ENCODE data around the gene FOXR1.
"Not testable (repeated sequence)": the region's sequence is repeated elsewhere in the genome, so short reads cannot be mapped to it uniquely, and the experiment has no call there.

The FOXR1 gene

GRCh38 chr11:118948000-118948399 lies 23.6 kb upstream of the FOXR1 start:
- DNase-seq, result no peak

DNA sequence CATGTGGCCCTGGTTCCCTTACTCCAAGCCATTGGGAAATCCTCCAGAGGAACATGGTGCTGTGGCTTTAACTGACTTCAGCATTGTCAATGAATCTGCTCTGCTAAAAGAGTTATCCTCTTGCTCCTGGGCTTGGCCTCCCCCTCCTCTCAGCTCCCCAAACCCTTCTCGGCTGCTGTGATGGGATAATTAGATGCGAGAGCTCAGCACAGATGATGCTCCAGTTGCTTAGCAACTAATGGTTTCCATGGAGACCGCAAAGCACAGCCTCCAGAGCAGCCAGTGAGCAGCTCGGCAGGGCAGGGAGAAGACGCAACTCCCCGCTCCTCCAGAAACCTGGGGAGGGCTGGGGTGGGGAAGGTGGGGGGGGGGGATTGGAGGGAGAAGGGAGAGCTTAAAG lies 18.3 kb upstream of the FOXR1 start:
- DNase-seq, result no peak

DNA sequence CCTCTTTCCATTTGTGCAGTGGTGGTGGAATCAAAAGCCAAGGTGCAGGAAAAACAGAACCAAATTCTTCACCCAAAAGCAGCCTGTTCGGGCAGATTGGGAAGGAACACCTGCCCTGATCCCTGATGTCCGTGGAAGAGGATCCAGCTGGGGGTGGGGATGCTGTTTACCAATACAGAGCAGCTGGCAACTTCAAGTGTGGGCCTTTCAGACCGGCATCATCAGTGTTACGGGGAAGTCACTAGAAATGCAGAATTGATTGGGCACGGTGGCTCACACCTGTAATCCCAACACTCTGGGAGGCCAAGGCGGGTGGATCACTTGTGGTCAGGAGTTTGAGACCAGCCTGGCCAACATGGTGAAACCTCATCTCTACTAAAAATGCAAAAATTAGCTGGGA lies 17.6 kb upstream of the FOXR1 start:
- DNase-seq, result not testable (repeated sequence)

DNA sequence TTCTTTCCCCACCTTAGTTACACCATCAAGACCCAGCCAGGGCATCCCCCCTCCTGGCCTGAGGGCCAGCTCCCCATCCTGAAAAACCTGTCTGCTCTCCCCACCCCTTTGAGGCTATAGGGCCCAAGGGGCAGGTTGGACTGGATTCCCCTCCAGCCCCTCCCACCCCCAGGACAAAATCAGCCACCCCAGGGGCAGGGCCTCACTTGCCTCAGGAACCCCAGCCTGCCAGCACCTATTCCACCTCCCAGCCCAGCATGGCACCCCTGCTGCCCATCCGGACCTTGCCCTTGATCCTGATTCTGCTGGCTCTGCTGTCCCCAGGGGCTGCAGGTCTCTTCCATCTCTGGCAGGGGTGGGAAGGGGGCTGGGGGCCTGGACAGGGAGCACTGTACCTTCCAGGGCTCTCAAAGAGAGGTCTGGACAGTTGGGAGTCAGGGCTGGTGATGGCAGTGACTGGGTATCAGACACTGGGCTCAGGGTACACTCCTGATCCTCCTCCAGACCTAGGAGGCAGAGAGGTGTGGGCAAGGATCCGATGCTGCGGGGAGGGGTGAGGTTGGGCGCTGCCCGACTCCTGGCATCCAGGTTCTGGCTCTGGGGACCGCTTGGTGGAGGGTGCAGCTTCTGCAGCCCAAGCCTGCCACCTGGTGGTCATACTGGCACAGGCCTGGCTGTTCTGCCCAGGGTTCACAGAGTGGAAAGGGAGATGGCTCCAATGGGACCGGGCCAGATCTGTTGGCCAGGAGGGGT lies 15.3 kb upstream of the FOXR1 start, which contains the start of gene UPK2:
Gene UPK2 (plus strand): TSS at position 205 of the 753 bp plus-strand sequence. CDS start 53 bp downstream, at position 258.
- peak; percentile 70 for DNase-seq

DNA sequence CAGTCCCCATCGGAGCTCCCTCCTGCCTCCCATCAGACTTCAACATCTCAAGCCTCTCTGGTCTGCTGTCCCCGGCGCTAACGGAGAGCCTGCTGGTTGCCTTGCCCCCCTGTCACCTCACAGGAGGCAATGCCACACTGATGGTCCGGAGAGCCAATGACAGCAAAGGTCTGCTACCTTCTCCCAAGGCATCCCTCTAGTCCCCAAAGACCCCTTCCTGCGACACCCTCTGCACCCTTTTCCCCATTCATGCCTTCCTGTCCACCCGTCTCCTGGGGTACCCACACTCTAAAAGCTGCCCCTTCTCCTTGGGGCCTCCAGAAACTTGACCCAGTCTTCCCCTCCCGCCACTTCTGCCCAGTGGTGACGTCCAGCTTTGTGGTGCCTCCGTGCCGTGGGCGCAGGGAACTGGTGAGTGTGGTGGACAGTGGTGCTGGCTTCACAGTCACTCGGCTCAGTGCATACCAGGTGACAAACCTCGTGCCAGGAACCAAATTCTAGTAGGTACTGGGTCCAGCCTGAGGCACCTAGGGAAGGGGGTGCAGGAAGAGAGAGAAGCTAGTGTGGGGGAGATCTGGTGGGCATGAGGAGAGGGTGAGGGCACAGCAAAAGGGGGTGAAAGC lies 14.6 kb upstream of the FOXR1 start:
- no peak for DNase-seq

GRCh38 chr11:118957549-118957948 lies 14.0 kb upstream of the FOXR1 start:
- DNase-seq, result no peak

DNA sequence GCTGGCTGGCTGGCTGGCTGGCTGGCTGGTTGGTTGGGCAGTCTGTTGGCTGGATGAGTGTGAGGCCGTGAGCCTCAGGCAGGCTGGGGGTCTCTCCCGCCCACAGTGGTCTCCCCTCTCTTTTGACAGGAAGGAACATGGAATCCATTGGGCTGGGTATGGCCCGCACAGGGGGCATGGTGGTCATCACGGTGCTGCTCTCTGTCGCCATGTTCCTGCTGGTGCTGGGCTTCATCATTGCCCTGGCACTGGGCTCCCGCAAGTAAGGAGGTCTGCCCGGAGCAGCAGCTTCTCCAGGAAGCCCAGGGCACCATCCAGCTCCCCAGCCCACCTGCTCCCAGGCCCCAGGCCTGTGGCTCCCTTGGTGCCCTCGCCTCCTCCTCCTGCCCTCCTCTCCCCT lies 13.6 kb upstream of the FOXR1 start:
- no peak for DNase-seq

DNA sequence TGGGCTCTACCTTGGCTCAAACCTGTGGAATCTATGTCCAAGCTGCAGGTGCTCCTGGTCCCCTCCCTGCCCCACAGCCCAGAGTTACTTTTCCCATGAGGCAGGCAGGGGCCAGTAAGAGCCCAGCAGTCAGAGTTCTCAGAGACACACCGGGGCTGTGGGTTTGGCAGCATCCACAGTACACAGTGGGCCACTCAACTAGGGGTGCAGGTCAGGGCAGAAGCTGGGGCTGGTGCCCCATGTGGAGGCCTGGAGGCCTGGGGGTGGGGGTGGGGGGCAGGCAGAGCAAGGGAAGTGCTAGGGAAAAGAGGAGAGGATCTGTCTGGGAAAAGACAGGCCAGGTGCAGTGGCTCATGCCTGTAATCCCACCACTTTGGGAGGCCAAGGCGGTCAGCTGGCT lies 13.0 kb upstream of the FOXR1 start:
- DNase-seq, result no peak

DNA sequence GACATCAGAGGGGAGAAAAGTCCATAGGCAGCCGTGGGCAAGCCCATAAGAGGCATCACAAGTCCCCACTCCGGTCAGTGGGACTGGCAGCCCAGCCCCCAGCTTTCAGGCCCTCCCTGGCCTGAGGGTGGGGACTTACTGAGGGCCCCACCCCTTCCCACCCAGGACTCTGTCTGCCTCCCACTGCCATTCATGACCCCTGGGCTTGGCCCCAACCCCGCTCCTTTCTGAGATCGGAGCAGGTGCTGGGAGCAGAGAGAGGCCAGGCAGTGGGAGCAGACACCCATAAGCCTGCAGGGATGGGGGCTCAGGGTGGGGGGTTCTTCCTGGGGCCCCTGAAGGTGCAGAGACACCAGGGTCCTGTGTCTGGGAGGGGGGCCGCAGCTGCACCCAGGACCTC lies 10.4 kb upstream of the FOXR1 start:
- no peak for DNase-seq

DNA sequence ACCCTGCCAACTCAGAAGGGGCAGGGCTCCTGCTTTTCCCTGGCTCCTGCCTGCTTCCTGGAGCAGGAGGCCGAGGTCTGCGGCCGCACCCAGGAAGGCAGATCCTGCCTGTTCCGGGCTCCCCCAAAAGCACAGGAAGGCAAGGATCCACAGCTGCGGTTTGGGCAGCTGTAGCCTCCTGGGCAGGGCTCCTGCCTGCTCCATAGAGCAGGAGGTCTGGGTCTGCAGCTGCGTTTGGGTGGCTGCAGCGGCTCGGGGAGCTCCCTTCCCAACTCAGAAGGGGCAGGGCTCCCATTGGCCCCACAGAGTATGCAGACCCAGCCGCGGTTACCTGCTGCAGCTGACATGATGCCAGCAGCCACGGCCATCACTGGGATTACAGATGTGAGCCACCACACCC lies 10.0 kb upstream of the FOXR1 start:
- no peak for DNase-seq

GRCh38 chr11:118969508-118969907 lies 2.1 kb upstream of the FOXR1 start:
- DNase-seq, result not testable (repeated sequence)

DNA sequence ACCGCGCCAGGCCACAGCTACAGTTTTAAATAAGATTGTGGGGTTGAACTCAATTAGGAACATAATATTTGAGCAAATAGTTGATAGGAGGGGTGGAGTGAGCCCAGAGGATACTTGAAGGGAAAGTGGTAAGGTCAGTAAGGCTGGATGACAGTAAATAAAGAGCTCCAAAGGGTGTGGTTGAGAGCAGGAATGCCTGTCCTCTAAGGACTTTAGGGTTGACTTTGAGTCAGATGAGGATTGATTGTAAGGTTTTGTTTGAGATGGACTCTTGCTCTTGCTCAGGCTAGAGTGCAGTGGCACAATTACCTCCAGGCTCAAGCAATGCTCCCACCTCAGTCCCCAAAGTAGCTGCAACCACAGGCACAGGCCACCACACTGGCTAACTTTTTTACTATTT lies 2.4 kb downstream of the FOXR1 start:
- no peak for DNase-seq

GRCh38 chr11:118975771-118976709 lies 4.5 kb downstream of the FOXR1 start:
- no peak for DNase-seq

GRCh38 chr11:118979434-118979833 lies 7.9 kb downstream of the FOXR1 start:
- no peak for DNase-seq

DNA sequence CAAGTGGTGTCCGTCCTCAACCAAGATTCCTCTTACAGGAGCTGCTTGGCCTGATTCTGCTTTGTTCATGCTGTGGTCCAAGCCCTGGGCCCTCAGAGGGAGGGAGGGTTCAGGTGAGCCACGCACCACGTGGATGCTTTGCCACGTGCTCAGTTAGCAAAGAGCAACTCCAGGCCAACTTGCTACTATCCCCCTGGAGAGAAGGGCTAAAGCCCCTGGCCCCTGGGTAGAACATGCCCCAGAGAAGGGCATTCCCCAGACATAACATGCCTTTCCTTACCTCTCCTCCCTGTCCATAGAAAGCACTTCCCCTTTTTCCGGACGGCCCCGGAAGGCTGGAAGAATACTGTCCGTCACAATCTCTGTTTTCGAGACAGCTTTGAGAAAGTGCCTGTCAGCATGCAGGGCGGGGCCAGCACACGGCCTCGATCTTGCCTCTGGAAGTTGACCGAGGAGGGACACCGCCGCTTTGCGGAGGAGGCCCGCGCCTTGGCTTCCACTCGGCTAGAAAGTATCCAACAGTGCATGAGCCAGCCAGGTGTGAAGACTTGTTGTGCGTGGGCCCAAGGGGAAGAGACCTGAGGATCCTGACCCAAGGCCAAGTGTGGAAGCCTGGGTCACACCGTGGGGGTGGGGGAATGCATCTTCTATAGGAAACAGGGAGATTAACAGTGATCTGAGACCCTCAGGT lies 8.8 kb downstream of the FOXR1 start:
- DNase-seq, result no peak

DNA sequence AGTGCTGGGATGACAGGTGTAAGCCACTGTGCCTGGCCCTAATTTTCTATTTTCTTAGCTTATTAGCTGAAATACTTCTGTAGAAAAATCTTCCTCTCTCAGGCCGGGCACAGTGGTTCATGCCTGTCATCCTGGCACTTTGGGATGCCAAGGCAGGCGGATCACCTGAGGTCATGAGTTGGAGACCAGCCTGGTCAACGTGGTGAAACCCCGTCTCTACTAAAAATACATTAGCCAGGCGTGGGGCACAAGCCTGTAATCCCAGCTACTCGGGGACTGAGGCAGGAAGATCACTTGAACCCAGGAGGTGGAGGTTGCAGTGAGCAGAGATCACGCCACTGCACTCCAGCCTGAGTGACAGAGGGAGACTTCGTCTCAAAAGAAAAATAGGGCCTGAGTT lies 12.8 kb downstream of the FOXR1 start:
- not testable (repeated sequence) for DNase-seq

GRCh38 chr11:118984825-118985224 lies 13.3 kb downstream of the FOXR1 start:
- no peak for DNase-seq

GRCh38 chr11:118988280-118988679 lies 16.7 kb downstream of the FOXR1 start:
- DNase-seq, result no peak

- DNase-seq, result not testable (repeated sequence)
These were observed 20.0 kb downstream of the FOXR1 start for GRCh38 chr11:118991486-118992038.

DNA sequence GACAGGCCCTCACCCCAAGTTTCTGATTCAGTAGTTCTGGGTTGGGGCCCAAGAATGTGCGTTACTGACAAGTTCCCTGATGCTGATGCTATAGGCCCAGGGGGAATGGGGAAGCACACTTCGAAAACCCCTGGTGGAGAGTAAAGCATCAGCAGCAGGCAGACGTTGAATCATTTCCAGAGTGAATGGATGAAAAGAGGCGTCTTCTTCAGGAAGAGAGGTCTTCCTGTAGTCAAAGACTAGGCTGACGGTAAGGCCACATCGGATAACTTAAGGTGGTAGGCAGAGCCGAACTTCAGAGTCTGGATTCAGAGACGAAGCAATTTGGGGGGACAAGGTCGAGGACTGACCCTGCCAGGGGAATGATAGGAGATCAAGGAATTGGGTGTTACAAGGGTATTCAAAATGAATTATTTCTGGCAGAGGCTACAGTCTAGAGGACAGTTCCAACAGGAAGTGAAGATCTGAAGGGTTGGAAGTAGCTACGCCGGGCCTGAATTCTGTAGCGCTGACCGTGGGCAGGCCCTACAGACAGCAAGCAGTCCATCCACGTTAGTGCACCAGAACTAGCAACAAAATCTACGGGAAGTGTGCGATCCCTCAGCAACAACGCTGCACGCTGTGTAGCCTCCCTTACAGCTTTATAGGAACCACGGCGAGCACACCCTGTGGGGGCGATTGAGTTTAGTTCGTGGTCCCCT lies 25.5 kb downstream of the FOXR1 start:
- DNase-seq, result no peak

DNA sequence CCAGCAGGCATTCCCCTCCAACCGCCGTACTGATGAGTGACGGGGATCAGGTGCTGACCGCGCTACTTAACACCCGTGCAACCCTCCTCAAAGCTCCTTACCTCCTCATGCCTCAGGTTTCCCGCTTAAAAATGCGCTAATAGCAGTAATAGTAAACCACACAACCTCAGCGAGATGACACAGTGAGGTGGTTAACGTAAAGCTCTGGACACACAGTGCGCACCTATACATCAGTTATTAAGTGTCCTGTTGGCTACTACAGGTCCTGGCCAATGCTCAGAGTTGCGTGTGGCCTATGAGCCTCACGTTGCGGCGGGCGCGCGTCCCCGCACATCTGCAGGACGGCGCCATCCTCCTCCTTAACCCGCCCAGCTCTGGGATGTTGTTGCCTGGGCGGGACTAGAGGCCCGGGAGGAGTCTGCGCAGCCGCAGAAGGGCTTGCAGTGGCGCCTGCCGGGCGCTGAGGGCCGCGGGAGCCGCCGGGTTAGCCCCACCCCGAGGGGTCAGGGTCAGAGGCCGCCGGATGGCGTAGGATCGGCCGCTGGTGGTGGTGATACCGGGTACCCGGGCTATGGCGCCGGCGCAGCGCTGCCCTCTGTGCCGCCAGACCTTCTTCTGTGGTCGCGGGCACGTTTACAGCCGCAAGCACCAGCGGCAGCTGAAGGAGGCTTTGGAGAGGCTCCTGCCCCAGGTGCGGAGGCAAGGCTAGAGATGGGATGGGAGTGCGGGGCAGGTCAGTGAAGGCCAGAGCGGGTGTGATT lies 26.2 kb downstream of the FOXR1 start, which contains the start of gene CENATAC:
Gene CENATAC (plus strand): TSS at position 512 of the 761 bp plus-strand sequence. CDS start 60 bp downstream, at position 572.
- DNase-seq, result peak; percentile 95

All from NK-92 treated with Interleukin-12 subunit alpha and Interleukin-12 subunit beta, amount 100 ng/mL, for 24 hours (cell line).